HCT116 (cell line): ENCODE data around the gene C1orf94. TPM values are rescaled to one million over a fixed set of nuclear protein-coding genes. Genes with fewer than 3 reads are reported as not detected.

Experiments used
- ATAC-seq: fragments of 200-7000 bp; cut with Tn5 transposase; 2 replicates; pipeline ENCODE4 v1.9.1; 2020; ENCODE audit warnings: mild to moderate bottlenecking, moderate library complexity
- BruUV-seq: library from RNA; stranded (reverse); fragments of 400-500 nt; replicated peaks from 2 replicates; lab custom pipeline; 2021; lab: Mats Ljungman, UMichigan
- CTCF ChIA-PET: fragments of 300-600 bp; sonication (Branson Sonifier 250); formaldehyde crosslinking; loops from one replicate; lab custom pipeline; 2021; ENCODE audit warnings: antibody characterized with exemption; lab: Charles Lee
- POLR2A ChIA-PET: fragments of 300-600, 350-600 bp; sonication (Branson Sonifier 250); formaldehyde crosslinking; loops from one replicate; lab custom pipeline; 2021; ENCODE audit warnings: antibody characterized with exemption; lab: Charles Lee
- RAD21 ChIA-PET, 2 experiments: fragments of 300-600 bp; sonication (Branson Sonifier 250); formaldehyde crosslinking; loops; one replicate each; lab custom pipeline; 2023; ENCODE audit warnings: low total read pairs in 2 of 2; ENCODE audit not compliant: uncharacterized antibody in 2 of 2, unreplicated experiment in 2 of 2, low non-redundant PET in 1 of 2; lab: Charles Lee
- DNase-seq: peaks from one replicate; pipeline ENCODE4 v3.0.0-alpha.2; 2010; ENCODE audit warnings: low read depth, low spot score
- H2AFZ ChIP-seq: fragments of 200-600 bp; shearing (Covaris generic), sonication (generic); 2 replicates; pipeline ENCODE4 v1.6.1; 2017; ENCODE audit warnings: low read depth, mixed run types, mixed read lengths, antibody characterized with exemption, low read length; ENCODE audit not compliant: poor library complexity, severe bottlenecking
- H3K27ac ChIP-seq: 2 replicates; pipeline ENCODE4 v1.5.1; 2012; ENCODE audit warnings: low read depth, low read length
- H3K27me3 ChIP-seq: fragments of 200-600 bp; sonication (generic); 2 replicates; pipeline ENCODE4 v1.6.1; 2016; ENCODE audit warnings: mixed run types, low read length, mixed read lengths; ENCODE audit not compliant: insufficient read depth
- H3K36me3 ChIP-seq, 2 experiments: fragments of 200-500 bp in 1 of 2; fragments of 200-600 bp in 1 of 2; sonication (Bioruptor generic) in 1 of 2; sonication (generic) in 1 of 2; 2 replicates each; pipeline versions ENCODE4 v1.5.1 to v1.6.1; 2014 to 2016; ENCODE audit warnings: low read length in 2 of 2, inconsistent platforms in 1 of 2, mixed read lengths in 1 of 2, mixed run types in 1 of 2; ENCODE audit not compliant: insufficient read depth in 2 of 2, control insufficient read depth in 1 of 2
- H3K4me1 ChIP-seq, 2 experiments: fragments of 200-600 bp in 1 of 2; sonication (generic) in 1 of 2; 2 replicates each; pipeline versions ENCODE4 v1.5.1 to v1.6.1; 2012 to 2017; ENCODE audit warnings: low read length in 2 of 2, inconsistent platforms in 1 of 2, mild to moderate bottlenecking in 1 of 2, mixed read lengths in 1 of 2, mixed run types in 1 of 2, moderate library complexity in 1 of 2; ENCODE audit not compliant: insufficient read depth in 2 of 2, control insufficient read depth in 1 of 2
- H3K4me2 ChIP-seq: fragments of 200-600 bp; sonication (generic); 2 replicates; pipeline ENCODE4 v1.6.1; 2017; ENCODE audit warnings: mixed run types, low read length, mixed read lengths
- H3K4me3 ChIP-seq, 2 experiments: fragments of 200-600 bp in 1 of 2; sonication (generic) in 1 of 2; replicated peaks in 1 of 2; 2 replicates each; pipeline ENCODE4 v1.5.1; 2011 to 2016; ENCODE audit warnings: low read length in 2 of 2, control low read depth in 1 of 2, low read depth in 1 of 2, mild to moderate bottlenecking in 1 of 2, mixed read lengths in 1 of 2, mixed run types in 1 of 2
- H3K79me2 ChIP-seq: fragments of 200-600 bp; sonication (generic); 2 replicates; pipeline ENCODE4 v1.6.1; 2017; ENCODE audit warnings: mild to moderate bottlenecking, mixed run types, low read length, moderate library complexity, mixed read lengths; ENCODE audit not compliant: insufficient read depth
- H3K9ac ChIP-seq: fragments of 200-600 bp; sonication (generic); 2 replicates; pipeline ENCODE4 v1.6.1; 2016; ENCODE audit warnings: low read length, mixed read lengths
- H3K9me2 ChIP-seq: fragments of 200-600 bp; sonication (generic), shearing (Covaris generic); 2 replicates; pipeline ENCODE4 v1.6.1; 2017; ENCODE audit warnings: mixed run types, mild to moderate bottlenecking, moderate library complexity; ENCODE audit not compliant: insufficient read depth
- H3K9me3 ChIP-seq, 2 experiments: fragments of 200-500 bp in 1 of 2; fragments of 200-600 bp in 1 of 2; sonication (Bioruptor generic) in 1 of 2; sonication (generic) in 1 of 2; 2 replicates each; pipeline ENCODE4 v1.6.1; 2014 to 2017; ENCODE audit warnings: low read length in 2 of 2, mixed read lengths in 2 of 2, inconsistent platforms in 1 of 2, low read depth in 1 of 2, mild to moderate bottlenecking in 1 of 2, mixed run types in 1 of 2, moderate library complexity in 1 of 2; ENCODE audit not compliant: control insufficient read depth in 1 of 2, insufficient read depth in 1 of 2
- H4K20me1 ChIP-seq: fragments of 200-600 bp; sonication (generic), shearing (Covaris generic); 2 replicates; pipeline ENCODE4 v1.6.1; 2017; ENCODE audit warnings: mixed run types, mild to moderate bottlenecking, moderate library complexity; ENCODE audit not compliant: insufficient read depth
- CBX3 ChIP-seq: IDR thresholded peaks from 2 replicates; pipeline ENCODE4 v1.6.1; 2012; ENCODE audit warnings: low read depth
- CEBPB ChIP-seq: IDR thresholded peaks from 2 replicates; pipeline ENCODE4 v1.6.1; 2012; ENCODE audit warnings: low read depth
- ELF1 ChIP-seq: IDR thresholded peaks from 2 replicates; pipeline ENCODE4 v1.6.1; 2012; ENCODE audit warnings: low read depth, borderline replicate concordance
- EZH2 ChIP-seq: fragments of 200-600 bp; sonication (generic); IDR thresholded peaks from 2 replicates; pipeline ENCODE4 v1.6.1; 2017; ENCODE audit warnings: antibody characterized with exemption, mixed run types
- EZH2phosphoT487 ChIP-seq: fragments of 200-600 bp; IDR thresholded peaks from 2 replicates; pipeline ENCODE4 v1.6.1; 2018; ENCODE audit warnings: antibody characterized with exemption, borderline replicate concordance
- FOSL1 ChIP-seq: IDR thresholded peaks from 2 replicates; pipeline ENCODE4 v1.6.1; 2012; ENCODE audit warnings: low read depth
- JUND ChIP-seq: IDR thresholded peaks from 2 replicates; pipeline ENCODE4 v1.6.1; 2012
- POLR2A ChIP-seq: IDR thresholded peaks from 2 replicates; pipeline ENCODE4 v1.7.0; 2011; ENCODE audit warnings: borderline replicate concordance; ENCODE audit not compliant: insufficient read depth, insufficient read length; ENCODE audit errors: extremely low read depth
- POLR2AphosphoS5 ChIP-seq: IDR thresholded peaks from 2 replicates; pipeline ENCODE4 v1.6.1; 2011; ENCODE audit warnings: mild to moderate bottlenecking, low read depth, low read length, moderate library complexity
- RAD21 ChIP-seq: IDR thresholded peaks from 2 replicates; pipeline ENCODE4 v1.6.1; 2012; ENCODE audit warnings: low read depth, mild to moderate bottlenecking
- SIN3A ChIP-seq: IDR thresholded peaks from 2 replicates; pipeline ENCODE4 v1.6.1; 2012; ENCODE audit warnings: low read depth
- SP1 ChIP-seq: IDR thresholded peaks from 2 replicates; pipeline ENCODE4 v1.6.1; 2012; ENCODE audit warnings: low read depth
- SRF ChIP-seq: IDR thresholded peaks from 2 replicates; pipeline ENCODE4 v1.6.1; 2012; ENCODE audit warnings: low read depth
- YY1 ChIP-seq: IDR thresholded peaks from 2 replicates; pipeline ENCODE4 v1.6.1; 2011; ENCODE audit warnings: low read length, low read depth, moderate library complexity, mild to moderate bottlenecking; ENCODE audit not compliant: insufficient replicate concordance; ENCODE audit errors: extremely low read depth
- ZFX ChIP-seq: fragments of 450-650 bp; IDR thresholded peaks from 2 replicates; pipeline ENCODE4 v1.6.1; 2017
- intact Hi-C: fragments of 100-400 bp; cut with micrococcal nuclease; formaldehyde crosslinking; loops from 2 replicates; pipeline ENCODE4 v1.10.0; 2022
- total RNA-seq: library from RNA; stranded (reverse); gene quantifications from one replicate; pipeline ENCODE4 v1.2.1, GENCODE V29; 2021; ENCODE audit not compliant: unreplicated experiment
- TF ChIP-seq, protein P1 (sequence below): IDR thresholded peaks from 2 replicates; pipeline ENCODE4 v1.6.1; 2012; ENCODE audit warnings: low read depth
- TF ChIP-seq, protein P2 (sequence below), 3 experiments: fragments of 200-600 bp in 1 of 3; sonication (generic) in 1 of 3; IDR thresholded peaks in 2 of 3; conservative IDR thresholded peaks in 1 of 3; 2 replicates each; pipeline ENCODE4 v1.5.1; 2012 to 2017; ENCODE audit warnings: low read depth in 2 of 3, low read length in 2 of 3, antibody characterized with exemption in 1 of 3, borderline replicate concordance in 1 of 3, control low read depth in 1 of 3, mild to moderate bottlenecking in 1 of 3, mixed read lengths in 1 of 3, mixed run types in 1 of 3, moderate library complexity in 1 of 3; ENCODE audit not compliant: insufficient read depth in 1 of 3
- TF ChIP-seq, protein P3 (sequence below): IDR thresholded peaks from 2 replicates; pipeline ENCODE4 v1.6.1; 2012
- TF ChIP-seq, protein P4 (sequence below): IDR thresholded peaks from 2 replicates; pipeline ENCODE4 v1.6.1; 2012
- TF ChIP-seq, protein P5 (sequence below): IDR thresholded peaks from 2 replicates; pipeline ENCODE4 v1.6.1; 2011; ENCODE audit warnings: mild to moderate bottlenecking, low read length, moderate library complexity; ENCODE audit not compliant: insufficient replicate concordance; ENCODE audit errors: extremely low read depth

The C1orf94 gene
- total RNA-seq, 1 experiment from 2014 or later, result not detected

DNA sequence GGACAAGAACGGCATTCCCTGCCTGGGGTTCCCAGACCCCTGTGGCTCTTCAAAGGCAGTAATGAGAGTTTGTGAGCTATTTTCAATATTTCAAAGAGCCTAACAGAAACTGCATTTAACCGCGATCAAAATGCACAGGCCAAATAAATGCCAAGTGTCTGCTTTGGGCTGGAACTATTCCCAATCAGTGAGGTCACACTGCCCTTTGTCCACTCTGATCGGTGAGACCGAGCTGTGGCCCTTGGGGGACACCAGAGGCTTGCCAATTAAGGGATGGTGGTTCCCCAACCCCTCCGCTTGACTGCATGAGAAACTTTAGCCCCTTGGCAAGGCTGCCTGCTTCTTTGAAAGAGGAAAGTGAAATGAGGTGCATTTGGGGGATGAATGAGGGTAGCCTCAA lies 31.9 kb upstream of the C1orf94 start:
- intact Hi-C loops, result no loop called here
- peaks cover 27% of the 10 kb centered on the region for H3K27me3 ChIP-seq
- ChIA-PET POLR2A (no interaction called here), RAD21 (no interaction called here), CTCF (no interaction called here)
- H3K27ac ChIP-seq, result no peak overlapping the region
- no peak overlapping the region for H3K9ac ChIP-seq
- H4K20me1 ChIP-seq, result no peaks in the 10 kb centered on the region
- H3K79me2 ChIP-seq, result no peaks in the 10 kb centered on the region
- ATAC-seq (no peak), DNase-seq (no peak)
- H3K4me1 ChIP-seq, result no peaks in the 10 kb centered on the region
- no peak overlapping the region for H3K4me3 ChIP-seq
- H3K9me2 ChIP-seq, result no peaks in the 10 kb centered on the region
- TF ChIP-seq EZH2phosphoT487, result no peak
- no peak for TF ChIP-seq ZFX
- TF ChIP-seq EZH2, result no peak
- TF ChIP-seq FOSL1, result no peak
- TF ChIP-seq, protein P1, sequence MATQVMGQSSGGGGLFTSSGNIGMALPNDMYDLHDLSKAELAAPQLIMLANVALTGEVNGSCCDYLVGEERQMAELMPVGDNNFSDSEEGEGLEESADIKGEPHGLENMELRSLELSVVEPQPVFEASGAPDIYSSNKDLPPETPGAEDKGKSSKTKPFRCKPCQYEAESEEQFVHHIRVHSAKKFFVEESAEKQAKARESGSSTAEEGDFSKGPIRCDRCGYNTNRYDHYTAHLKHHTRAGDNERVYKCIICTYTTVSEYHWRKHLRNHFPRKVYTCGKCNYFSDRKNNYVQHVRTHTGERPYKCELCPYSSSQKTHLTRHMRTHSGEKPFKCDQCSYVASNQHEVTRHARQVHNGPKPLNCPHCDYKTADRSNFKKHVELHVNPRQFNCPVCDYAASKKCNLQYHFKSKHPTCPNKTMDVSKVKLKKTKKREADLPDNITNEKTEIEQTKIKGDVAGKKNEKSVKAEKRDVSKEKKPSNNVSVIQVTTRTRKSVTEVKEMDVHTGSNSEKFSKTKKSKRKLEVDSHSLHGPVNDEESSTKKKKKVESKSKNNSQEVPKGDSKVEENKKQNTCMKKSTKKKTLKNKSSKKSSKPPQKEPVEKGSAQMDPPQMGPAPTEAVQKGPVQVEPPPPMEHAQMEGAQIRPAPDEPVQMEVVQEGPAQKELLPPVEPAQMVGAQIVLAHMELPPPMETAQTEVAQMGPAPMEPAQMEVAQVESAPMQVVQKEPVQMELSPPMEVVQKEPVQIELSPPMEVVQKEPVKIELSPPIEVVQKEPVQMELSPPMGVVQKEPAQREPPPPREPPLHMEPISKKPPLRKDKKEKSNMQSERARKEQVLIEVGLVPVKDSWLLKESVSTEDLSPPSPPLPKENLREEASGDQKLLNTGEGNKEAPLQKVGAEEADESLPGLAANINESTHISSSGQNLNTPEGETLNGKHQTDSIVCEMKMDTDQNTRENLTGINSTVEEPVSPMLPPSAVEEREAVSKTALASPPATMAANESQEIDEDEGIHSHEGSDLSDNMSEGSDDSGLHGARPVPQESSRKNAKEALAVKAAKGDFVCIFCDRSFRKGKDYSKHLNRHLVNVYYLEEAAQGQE, result no peak
- TF ChIP-seq POLR2AphosphoS5, result no peak
- TF ChIP-seq, protein P2, sequence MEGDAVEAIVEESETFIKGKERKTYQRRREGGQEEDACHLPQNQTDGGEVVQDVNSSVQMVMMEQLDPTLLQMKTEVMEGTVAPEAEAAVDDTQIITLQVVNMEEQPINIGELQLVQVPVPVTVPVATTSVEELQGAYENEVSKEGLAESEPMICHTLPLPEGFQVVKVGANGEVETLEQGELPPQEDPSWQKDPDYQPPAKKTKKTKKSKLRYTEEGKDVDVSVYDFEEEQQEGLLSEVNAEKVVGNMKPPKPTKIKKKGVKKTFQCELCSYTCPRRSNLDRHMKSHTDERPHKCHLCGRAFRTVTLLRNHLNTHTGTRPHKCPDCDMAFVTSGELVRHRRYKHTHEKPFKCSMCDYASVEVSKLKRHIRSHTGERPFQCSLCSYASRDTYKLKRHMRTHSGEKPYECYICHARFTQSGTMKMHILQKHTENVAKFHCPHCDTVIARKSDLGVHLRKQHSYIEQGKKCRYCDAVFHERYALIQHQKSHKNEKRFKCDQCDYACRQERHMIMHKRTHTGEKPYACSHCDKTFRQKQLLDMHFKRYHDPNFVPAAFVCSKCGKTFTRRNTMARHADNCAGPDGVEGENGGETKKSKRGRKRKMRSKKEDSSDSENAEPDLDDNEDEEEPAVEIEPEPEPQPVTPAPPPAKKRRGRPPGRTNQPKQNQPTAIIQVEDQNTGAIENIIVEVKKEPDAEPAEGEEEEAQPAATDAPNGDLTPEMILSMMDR (IDR thresholded peaks at IDR 0.05 in 2 of 3, conservative IDR thresholded peaks at IDR 0.05 in 1 of 3; ENCODE audit: borderline replicate concordance in 1 of 3, insufficient read depth in 1 of 3, low read depth in 2 of 3, low read length in 2 of 3), result no peak
- no peak for TF ChIP-seq CBX3
- TF ChIP-seq SRF, result no peak
- TF ChIP-seq SP1, result no peak
- no peak for TF ChIP-seq POLR2A
- no peak for TF ChIP-seq CEBPB
- TF ChIP-seq RAD21, result no peak
- no peak for TF ChIP-seq ELF1
- no peak for TF ChIP-seq JUND
- TF ChIP-seq YY1, result no peak
- TF ChIP-seq, protein P3, sequence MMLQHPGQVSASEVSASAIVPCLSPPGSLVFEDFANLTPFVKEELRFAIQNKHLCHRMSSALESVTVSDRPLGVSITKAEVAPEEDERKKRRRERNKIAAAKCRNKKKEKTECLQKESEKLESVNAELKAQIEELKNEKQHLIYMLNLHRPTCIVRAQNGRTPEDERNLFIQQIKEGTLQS, result no peak
- TF ChIP-seq, protein P4, sequence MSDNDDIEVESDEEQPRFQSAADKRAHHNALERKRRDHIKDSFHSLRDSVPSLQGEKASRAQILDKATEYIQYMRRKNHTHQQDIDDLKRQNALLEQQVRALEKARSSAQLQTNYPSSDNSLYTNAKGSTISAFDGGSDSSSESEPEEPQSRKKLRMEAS, result no peak
- TF ChIP-seq SIN3A, result no peak
- TF ChIP-seq, protein P5, sequence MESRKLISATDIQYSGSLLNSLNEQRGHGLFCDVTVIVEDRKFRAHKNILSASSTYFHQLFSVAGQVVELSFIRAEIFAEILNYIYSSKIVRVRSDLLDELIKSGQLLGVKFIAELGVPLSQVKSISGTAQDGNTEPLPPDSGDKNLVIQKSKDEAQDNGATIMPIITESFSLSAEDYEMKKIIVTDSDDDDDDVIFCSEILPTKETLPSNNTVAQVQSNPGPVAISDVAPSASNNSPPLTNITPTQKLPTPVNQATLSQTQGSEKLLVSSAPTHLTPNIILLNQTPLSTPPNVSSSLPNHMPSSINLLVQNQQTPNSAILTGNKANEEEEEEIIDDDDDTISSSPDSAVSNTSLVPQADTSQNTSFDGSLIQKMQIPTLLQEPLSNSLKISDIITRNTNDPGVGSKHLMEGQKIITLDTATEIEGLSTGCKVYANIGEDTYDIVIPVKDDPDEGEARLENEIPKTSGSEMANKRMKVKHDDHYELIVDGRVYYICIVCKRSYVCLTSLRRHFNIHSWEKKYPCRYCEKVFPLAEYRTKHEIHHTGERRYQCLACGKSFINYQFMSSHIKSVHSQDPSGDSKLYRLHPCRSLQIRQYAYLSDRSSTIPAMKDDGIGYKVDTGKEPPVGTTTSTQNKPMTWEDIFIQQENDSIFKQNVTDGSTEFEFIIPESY, result no peak
- TF ChIP-seq, all 23 proteins: peak for 0
- H3K4me2 ChIP-seq, result no peak overlapping the region
- H2AFZ ChIP-seq, result no peak overlapping the region
- no TSS peak for BruUV-seq
- no peaks in the 10 kb centered on the region for H3K9me3 ChIP-seq
- H3K36me3 ChIP-seq, result no peaks in the 10 kb centered on the region
